ENCODE results near the gene GINS1. TPM values are rescaled to one million over a fixed set of nuclear protein-coding genes. Genes with fewer than 3 reads are reported as not detected.

GINS1 gene
- total and polyA plus RNA-seq, 2 of the 8 experiments (the other 6 are each of a cell fraction or from before 2014, with no cell fraction given): 44.7 to 68.4 TPM

GRCh38 chr20:25372584-25373336 lies 34.7 kb upstream of the GINS1 start:
- H2BK5ac ChIP-seq (ENCODE audit: low read depth, low read length): no peak overlapping the region
- no peak overlapping the region for H3K56ac ChIP-seq (replicated peaks; ENCODE audit: insufficient read length, low read depth, low read length)
- H3K9ac ChIP-seq (replicated peaks in 1 of 4; ENCODE audit: extremely low read depth in 1 of 4, low read depth in 3 of 4, low read length in 3 of 4): no peak overlapping the region
- FAIRE-seq: no peak
- peaks cover 4 to 80% of the 10 kb centered on the region in 2 experiments; a peak in 3 of 4 replicates for H3K79me2 ChIP-seq (ENCODE audit: control insufficient read depth in 1 of 2, insufficient read depth in 2 of 2, low read length in 2 of 2)
- H3K23ac ChIP-seq (ENCODE audit: insufficient read length): no peak overlapping the region
- no peak overlapping the region for H2BK20ac ChIP-seq (ENCODE audit: low read length)
- no peak overlapping the region for H4K91ac ChIP-seq (replicated peaks; ENCODE audit: insufficient read length, low read length)
- ChIA-PET POLR2A (ENCODE audit: partially characterized antibody) (interaction anchor here (1.3 kb wide), 1 partner anchor 12 kb away, joined by 5 read pairs; no protein-coding TSS in a partner anchor), CTCF (ENCODE audit: partially characterized antibody) (interaction anchor here (0.6 kb wide), 1 partner anchor 15 kb away, joined by 3 read pairs; no protein-coding TSS in a partner anchor)
- H3K18ac ChIP-seq (ENCODE audit: extremely low read depth, low read length): no peak overlapping the region
- H3K79me1 ChIP-seq (ENCODE audit: low read depth, low read length): peaks cover 12% of the 10 kb centered on the region
- peaks cover 4 to 7% of the 10 kb centered on the region in 2 experiments for H4K20me1 ChIP-seq (replicated peaks in 1 of 2; ENCODE audit: control insufficient read depth in 1 of 2, insufficient read depth in 2 of 2, low read length in 2 of 2)
- H3K4me2 ChIP-seq (ENCODE audit: insufficient read depth in 1 of 2, low read depth in 2 of 2, low read length in 2 of 2): no peak overlapping the region
- H4K8ac ChIP-seq (ENCODE audit: extremely low read depth, insufficient read depth, low read length): no peak overlapping the region
- no peak overlapping the region for H2AFZ ChIP-seq (ENCODE audit: low read length)
- H3K36me3 ChIP-seq (ENCODE audit: control insufficient read depth in 2 of 4, insufficient read depth in 4 of 4, low read length in 3 of 4): no peaks in the 10 kb centered on the region
- WGBS, 2 experiments (ENCODE audit: extremely low coverage in 1 of 2, insufficient coverage in 1 of 2, insufficient read length in 1 of 2, insufficient replicate concordance in 2 of 2, low coverage in 1 of 2, low lambda C conversion rate in 2 of 2, missing lambda C conversion rate in 1 of 2): 95% methylated on average over 10 of the region's 10 CpGs; no CpG with 5 or more reads in 1 of the 2 experiments
- H2BK120ac ChIP-seq (replicated peaks; ENCODE audit: low read depth, low read length): no peak overlapping the region
- no peak overlapping the region for H3K4me3 ChIP-seq (ENCODE audit: extremely low read depth in 1 of 4, insufficient read depth in 2 of 4, low read depth in 3 of 4, low read length in 4 of 4)
- DNase-seq (ENCODE audit: low read depth in 1 of 2, low spot score in 2 of 2): no peak
- no peak overlapping the region for H3K27ac ChIP-seq (ENCODE audit: low read depth, low read length)
- no peak overlapping the region for H2BK12ac ChIP-seq (ENCODE audit: low read depth, low read length)
- no peaks in the 10 kb centered on the region for H3K9me3 ChIP-seq (ENCODE audit: insufficient read depth in 2 of 2, low read depth in 1 of 2, low read length in 1 of 2)
- H3K14ac ChIP-seq (ENCODE audit: insufficient read length): no peak overlapping the region
- no peak overlapping the region for H4K5ac ChIP-seq (ENCODE audit: insufficient read length, low read depth, low read length)
- peaks cover 0 to 3% (median 2%) of the 10 kb centered on the region in 4 experiments; a peak in 4 of 7 replicates for H3K4me1 ChIP-seq (replicated peaks in 1 of 4; ENCODE audit: control insufficient read depth in 3 of 4, insufficient read depth in 4 of 4, low read length in 3 of 4)
- H3K27me3 ChIP-seq (replicated peaks in 1 of 4; ENCODE audit: control insufficient read depth in 3 of 4, extremely low read depth in 1 of 4, insufficient read depth in 3 of 4, low read length in 3 of 4): no peaks in the 10 kb centered on the region
- H2AK5ac ChIP-seq (ENCODE audit: low read depth, low read length): no peak overlapping the region
- H2BK15ac ChIP-seq (ENCODE audit: low read length): no peak overlapping the region
- H3K4ac ChIP-seq (replicated peaks; ENCODE audit: insufficient read length, low read depth, low read length): no peak overlapping the region
- H3K23me2 ChIP-seq (ENCODE audit: low read depth, low read length): no peaks in the 10 kb centered on the region
- TF ChIP-seq RXRA (IDR thresholded peaks at IDR 0.05; ENCODE audit: insufficient read depth, low read depth, low read length) (no peak), SIRT6 (IDR thresholded peaks at IDR 0.05; ENCODE audit: low read length) (no peak), TAF7 (optimal IDR thresholded peaks at IDR 0.05; ENCODE audit: borderline replicate concordance, low read depth, low read length) (no peak), GTF2F1 (IDR thresholded peaks at IDR 0.05; ENCODE audit: borderline replicate concordance, low read depth, low read length) (no peak), SUZ12 (IDR thresholded peaks at IDR 0.05; ENCODE audit: low read length) (no peak), SP4 (IDR thresholded peaks at IDR 0.05; ENCODE audit: low read length) (no peak), KDM5A (IDR thresholded peaks at IDR 0.05; ENCODE audit: low read length) (no peak), EP300 (IDR thresholded peaks at IDR 0.05; ENCODE audit: borderline replicate concordance in 1 of 2, low read depth in 2 of 2, low read length in 2 of 2) (no peak), SRF (IDR thresholded peaks at IDR 0.05; ENCODE audit: low read depth, low read length) (no peak)
- TF ChIP-seq, protein P1, sequence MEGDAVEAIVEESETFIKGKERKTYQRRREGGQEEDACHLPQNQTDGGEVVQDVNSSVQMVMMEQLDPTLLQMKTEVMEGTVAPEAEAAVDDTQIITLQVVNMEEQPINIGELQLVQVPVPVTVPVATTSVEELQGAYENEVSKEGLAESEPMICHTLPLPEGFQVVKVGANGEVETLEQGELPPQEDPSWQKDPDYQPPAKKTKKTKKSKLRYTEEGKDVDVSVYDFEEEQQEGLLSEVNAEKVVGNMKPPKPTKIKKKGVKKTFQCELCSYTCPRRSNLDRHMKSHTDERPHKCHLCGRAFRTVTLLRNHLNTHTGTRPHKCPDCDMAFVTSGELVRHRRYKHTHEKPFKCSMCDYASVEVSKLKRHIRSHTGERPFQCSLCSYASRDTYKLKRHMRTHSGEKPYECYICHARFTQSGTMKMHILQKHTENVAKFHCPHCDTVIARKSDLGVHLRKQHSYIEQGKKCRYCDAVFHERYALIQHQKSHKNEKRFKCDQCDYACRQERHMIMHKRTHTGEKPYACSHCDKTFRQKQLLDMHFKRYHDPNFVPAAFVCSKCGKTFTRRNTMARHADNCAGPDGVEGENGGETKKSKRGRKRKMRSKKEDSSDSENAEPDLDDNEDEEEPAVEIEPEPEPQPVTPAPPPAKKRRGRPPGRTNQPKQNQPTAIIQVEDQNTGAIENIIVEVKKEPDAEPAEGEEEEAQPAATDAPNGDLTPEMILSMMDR (IDR thresholded peaks at IDR 0.05; ENCODE audit: control extremely low read depth in 1 of 3, insufficient read depth in 1 of 3, low read depth in 1 of 3, low read length in 3 of 3): no peak

Data from H1 (cell line).